HG03460 (cell line): ENCODE results near the gene MAP2K3.
A peak's percentile ranks its signal among the peaks of the same experiment; 100 is the strongest.
"Not testable (repeated sequence)": the region's sequence is repeated elsewhere in the genome, so short reads cannot be mapped to it uniquely, and the experiment has no call there.

Experiments
- ATAC-seq: cut with Tn5 transposase; IDR thresholded peaks from one replicate; pipeline ENCODE4 v1.9.1; 2021; ENCODE audit not compliant: unreplicated experiment

The MAP2K3 gene

DNA sequence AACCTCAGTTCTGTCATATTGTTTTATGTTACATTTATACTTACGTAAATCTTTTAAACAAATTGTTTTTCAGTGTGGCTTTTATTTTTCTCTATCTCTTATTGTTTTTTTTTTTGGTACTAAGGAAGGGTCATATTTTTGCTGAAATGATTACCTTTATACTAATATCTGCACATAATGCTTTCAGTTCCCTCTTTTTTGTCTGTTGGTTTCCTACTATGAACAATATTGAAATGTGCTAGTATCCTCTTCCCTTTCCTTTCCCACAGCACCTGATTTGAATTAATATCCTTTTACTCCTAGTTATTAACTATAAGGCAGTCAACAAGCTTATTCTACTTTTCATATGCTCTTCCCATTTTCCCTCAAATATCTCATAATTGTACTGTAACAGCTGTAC lies 43.4 kb downstream of the MAP2K3 start:
- ATAC-seq: not testable (repeated sequence)

DNA sequence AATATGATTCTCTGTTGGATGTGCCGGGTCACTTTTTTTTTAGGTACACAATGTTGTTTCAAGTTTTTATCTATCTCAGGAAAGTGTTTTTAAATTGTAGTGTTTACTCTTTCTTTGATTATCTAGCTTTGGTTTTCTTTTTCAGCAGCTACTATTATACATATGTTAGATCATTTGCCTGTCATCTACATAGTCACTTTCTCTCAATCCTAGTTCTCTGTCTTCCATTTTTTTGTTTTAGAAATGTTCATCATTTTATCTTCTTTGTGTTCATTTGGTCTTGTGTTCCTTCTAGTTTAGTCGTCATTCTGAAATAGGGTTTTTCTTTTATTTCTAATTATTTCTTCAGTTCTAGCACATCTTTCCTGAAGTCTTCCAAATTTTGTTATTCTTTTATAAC lies 44.3 kb downstream of the MAP2K3 start:
- ATAC-seq: not testable (repeated sequence)

DNA sequence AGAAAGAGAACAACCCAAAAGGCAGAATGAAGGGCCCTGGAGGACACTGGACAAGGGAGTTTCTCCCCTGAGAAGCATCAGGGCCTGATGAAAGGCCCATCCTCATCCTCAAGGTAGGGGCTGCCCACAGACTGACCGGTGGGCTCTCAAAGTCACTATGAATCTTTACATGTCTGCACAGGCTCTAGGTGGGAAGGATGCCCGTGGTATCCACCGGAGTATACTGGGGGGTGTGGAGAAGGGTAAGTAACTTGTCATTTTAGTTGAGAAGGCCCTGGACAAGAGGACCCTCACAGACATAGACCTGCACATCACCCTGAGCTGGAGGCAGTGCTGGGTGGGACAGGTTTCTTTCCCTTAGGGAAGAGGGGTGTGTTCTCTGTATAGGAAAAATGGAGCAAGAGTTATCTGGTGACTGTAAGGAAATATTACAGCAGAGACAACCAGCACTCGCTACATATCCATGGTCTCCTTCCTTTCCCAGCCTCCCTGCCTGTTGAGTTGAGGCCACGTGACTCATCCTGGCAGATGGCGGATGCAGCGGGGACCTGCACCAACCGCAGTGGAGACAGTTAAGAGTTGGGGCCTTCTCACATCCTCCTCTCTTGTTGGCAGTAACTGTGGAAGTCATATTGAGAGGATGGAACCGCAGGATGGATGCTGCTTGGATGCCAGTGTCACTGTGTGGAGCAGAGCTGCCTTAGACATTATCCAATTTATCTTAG lies 46.1 kb downstream of the MAP2K3 start:
- no peak for ATAC-seq

DNA sequence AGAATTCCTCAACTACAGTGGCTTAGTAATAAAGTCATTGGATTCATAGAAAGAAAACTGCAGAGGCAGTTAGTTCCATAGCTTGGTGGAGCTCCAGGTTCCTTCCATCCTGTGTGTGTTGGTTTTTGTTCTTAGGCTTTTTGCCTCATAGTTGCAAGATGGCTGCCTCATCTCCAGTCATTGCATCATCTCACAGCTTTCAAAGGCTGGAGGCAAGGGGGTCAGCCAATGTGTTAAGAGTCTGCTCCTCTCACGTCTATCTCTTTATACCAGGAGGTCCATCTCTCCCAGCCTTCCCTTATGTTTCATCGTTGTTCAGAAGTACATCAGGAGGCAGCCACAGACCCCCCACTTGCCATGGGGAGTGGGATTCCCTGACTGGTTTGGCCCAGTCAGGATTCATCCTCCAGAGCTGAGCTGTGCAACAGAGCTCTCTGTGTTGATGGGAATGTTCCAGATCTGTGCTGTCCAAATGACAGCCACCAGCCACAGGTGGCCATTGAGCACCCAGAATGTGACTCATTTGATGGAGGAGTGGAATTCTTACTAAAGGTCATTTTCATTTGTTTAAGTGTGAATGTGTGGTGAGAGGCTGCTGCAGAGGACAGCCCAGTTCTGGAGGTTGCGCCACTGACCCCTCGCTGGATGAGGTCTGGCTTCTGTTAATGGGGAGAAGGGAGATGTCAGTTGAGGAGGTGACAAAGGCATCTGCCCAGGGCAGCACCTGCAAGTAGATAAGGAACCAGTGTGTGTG lies 52.2 kb downstream of the MAP2K3 start:
- ATAC-seq: not testable (repeated sequence)

DNA sequence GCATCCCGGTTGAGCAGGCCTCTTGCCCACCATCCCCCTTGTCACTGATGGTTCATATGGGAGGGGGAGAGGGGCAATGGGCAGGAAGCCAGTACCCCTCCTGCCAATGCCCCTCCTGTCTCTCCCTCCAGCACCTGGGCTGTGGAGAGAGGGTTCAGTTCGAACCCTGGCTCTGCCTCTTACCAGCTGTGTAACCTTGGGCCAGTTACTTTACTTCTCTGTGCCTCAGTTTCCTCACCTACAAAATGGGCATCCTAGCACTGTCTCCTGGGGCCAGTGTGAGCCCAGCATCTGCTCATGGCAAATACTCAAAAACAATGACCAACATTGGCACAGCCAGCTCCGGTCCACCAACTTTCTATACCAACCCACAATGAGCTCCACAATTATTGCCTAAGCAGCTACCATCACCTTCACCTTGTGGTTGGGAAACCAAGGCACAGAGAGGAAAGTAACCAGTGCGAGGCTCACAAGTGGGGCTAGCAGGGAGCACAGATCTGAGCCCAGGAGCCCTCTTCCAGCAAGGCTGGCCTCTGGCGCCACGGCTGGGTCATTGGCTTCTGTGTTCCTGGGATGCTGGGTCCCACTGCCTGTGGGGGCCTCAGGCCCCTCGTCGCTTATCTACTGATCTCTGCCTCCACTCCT lies 53.6 kb downstream of the MAP2K3 start:
- ATAC-seq: not testable (repeated sequence)

DNA sequence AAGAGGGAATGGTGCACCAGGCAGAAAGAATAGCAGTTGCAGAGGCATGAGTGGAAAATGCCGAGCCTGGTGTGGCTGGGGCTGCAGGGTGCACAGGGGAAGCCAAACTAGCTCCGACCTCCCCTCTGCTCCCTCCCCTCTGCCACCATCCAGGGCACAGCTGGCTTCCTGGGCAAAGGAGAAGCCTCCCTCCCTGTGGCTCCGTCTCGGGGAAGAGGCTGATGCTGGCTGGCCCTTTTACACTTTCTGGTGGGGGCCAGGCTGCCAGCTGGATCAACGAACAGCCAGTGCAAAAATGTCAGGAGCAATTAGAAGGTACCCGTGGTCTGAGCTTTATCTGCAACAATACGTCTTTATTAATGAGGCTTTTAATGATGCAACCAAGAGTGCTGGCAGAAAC lies 54.5 kb downstream of the MAP2K3 start:
- ATAC-seq: no peak

DNA sequence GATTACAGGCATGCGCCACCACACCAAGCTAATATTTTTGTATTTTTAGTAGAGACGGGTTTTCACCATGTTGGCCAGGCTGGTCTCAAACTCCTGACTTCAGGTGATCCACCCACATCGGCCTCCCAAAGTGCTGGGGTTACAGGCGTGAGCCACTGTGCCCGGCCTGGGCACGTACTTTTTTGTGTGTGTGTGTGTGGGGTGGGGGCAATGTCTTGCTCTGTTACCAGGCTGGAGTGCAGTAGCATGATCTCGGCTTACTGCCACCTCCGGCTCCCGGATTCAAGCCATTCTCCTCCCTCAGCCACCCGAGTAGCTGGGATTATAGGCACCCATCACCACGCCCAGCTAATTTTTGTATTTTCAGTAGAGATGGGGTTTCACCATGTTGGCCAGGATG lies 55.1 kb downstream of the MAP2K3 start:
- not testable (repeated sequence) for ATAC-seq

DNA sequence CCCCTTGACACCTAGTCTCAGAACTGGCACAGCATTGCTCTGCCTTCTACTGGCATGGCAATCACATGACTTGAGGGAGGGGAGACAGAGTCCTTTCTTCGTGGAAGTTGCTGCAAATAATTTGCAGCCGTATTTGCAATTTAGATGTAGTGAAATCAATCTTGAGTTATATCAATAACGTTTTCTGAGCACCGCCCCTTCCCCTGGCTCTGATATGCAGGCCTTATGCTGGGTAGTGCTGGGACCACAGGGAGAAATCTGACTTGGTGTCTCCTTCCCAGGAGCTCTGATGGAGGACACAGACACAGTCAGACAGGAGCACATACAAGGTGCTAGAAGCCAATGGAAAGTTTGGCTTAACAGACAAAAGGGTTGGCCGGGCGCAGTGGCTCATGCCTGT lies 55.9 kb downstream of the MAP2K3 start:
- ATAC-seq: not testable (repeated sequence)

DNA sequence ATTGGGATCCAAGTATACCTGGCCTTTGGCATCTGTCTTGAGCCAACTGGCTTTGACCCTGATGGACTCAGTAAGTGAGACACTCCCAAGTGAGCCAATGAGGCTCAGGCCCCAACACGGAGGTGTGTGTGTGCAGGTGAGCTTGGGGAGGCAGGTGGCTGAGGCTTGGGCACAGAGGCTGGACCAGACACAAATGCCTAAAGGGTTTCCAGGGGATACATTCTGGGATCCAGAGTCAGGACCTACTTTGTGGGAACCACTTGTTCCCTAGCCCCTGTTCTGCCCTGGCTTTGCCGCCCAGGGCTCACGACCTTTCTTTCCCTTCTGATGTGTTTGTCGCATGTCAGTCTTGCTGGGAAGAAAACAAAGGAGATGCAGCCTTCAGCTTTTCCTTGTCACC lies 56.8 kb downstream of the MAP2K3 start:
- ATAC-seq: not testable (repeated sequence)

DNA sequence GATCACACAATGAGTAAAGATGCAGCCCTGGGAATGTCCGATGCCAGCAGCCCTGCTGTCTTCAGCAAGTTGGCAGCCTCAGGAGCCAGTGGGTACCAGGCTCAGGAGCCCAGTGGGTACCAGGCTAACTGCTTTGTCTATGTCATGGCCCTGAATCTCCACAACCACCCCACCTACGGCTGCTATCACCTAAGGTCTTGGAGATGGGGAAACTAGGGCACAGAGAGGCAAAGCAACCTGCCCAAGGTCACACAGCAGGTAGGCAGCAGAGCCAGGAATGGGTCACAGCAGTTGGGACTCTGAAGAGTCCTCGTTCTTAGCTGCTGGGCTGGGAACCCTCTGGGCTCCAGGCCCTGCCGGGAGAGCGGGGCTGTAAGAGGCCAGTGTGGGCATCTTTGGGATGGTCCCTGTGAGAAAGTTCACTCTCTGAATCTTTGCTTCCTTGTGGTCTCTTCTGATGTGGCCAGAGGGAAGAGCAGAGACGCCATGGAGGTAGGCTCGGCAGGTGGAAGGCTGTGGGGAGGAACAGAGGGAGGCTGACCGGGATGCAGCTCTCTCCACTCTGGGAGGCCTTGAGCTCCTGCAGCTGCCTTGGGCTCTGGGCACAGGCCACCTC lies 57.5 kb downstream of the MAP2K3 start:
- not testable (repeated sequence) for ATAC-seq

DNA sequence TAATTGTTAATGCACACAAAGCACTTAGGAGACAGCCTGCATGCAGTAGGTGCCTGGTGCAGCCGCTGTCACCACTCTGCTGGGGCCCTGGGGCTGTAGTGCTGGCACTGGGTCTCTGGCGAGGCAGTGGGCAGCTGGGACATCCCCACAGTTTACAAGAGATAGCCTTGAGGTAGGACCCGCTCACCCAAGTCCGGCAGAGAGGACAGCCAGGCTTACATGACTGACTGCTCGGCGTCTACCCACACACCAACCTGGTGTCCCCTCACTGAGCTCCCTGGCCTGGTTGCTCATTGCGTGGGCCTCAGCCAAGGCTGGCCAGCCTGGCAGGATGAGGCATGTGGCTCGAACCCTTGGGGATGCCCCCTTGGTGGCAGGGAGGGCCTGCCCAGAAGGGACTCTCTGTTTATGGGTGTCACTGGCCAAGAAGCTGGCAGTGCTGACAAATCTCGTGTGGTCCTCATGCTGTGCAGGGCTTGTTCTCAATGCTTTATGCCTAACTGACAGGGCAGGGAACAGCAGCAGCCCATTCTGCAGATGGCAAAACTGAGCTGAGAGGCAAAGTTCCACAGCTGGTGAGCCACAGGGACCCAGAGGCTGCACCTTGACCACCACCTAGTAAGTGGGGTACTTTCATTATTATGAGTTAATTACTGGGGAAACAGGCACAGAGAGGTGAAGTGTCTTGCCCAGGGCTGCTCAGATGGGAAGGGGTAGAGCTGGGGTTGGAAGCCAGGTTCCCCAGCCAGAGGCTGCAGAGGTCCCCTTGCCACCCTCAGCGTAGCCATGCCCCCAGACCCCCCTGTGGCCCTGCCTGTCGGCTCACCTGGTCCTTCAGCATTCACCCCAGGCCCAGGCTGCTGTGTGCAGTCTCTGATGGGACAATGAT lies 58.8 kb downstream of the MAP2K3 start:
- ATAC-seq: not testable (repeated sequence)

DNA sequence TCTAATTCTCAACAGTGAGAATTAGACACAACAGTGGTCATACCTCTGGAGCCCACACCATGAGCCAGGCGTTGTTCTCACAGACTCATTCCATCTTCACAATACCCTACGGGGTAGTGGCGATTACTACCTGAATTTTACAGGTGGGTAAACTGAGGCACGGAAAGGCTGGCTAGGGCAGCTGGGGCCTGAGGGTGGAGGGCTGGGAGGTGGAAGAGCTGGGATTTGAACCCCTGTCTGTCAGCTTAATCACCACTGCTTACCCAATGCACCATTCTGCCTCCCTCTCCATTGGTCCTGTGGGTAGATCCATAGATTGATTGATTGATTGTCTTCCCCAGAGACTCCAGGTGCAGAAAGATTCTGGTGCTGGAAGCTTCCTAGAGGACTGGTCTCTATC lies 60.3 kb downstream of the MAP2K3 start:
- ATAC-seq: not testable (repeated sequence)

DNA sequence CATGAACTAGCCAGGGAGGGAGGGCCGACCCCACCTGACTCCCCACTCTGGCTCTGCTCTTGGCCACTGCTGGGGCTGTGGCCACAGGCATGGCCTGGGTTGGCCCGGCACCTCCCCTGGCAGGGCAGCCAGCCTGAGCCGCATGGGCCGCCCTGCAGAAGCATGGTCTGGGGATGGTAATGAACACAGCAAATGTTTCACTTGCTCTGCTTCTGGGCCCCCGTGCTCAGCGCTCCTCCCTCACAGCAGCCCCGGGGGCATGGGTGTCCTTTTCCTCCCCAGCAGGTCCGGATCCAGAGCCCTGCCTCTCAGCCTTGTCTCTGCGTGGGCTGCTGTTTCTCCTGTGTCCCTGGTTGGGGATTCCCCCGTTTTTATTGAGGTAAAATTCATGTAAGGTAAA lies 60.7 kb downstream of the MAP2K3 start:
- ATAC-seq: no peak

DNA sequence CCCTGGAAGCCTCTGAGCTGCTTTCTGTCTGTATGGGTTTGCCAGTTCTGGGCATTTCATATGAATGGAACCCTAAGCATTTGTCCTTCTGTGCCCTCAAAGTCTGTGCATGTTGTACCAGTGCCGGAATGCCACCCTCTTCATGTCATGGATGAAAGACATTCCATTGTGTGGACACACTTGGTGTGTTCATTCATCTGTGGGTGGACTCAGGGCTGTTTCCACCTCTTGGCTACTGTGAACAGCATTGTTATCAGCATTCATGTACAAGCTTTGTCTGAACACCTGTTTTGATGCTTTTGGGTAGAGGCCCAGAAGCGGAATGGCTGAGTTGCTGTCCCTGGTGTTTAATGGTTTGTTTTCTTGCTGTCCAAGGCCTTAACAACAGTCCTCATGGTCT lies 61.6 kb downstream of the MAP2K3 start:
- not testable (repeated sequence) for ATAC-seq

DNA sequence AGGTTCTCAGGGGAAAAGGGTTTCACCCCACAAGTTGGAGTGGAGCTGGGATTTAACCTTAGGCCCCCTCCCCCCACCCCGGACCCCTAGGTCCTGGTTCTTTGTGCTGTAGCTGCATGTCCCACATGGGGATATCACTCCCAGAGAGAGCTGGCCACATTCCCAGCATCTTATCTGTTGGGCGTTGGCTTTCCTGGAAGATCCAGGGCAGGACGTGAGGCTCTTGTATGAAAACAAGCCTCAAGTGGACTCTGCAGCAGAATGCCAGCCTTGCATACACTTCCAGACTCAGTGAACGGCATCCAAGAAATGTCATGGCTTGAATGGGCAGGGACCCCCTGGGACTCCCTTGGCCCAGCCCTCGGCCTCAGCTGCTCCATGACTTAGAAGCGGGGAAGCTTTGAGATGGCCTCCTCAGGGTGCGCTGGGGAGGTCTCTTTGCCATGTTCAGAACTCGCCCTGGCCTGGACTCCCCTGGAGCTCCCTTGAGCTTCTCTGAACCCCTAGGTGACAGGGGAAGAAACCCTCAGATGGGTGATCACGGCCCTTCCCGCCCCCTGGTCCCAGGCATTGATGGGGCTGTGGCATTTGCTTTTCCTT lies 62.2 kb downstream of the MAP2K3 start:
- ATAC-seq: not testable (repeated sequence)

DNA sequence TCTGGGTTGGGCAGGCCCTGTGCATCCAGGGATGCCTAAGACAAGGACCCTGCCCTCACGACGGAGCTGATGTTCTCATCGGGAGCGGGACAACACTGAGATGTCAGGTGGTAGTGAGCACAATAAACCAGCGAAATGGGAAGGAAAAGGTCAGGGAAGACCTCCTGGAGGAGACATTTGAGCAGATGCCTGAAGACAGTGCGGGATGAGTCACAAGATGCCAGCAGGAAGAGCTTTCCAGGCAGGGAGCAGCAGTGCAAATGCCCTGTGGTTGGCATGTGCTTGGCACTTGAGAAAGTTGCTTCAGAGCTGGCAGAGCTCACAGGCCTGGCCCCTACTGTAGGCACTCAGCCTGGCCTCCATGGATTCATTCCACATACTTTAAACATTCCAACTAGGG lies 63.1 kb downstream of the MAP2K3 start:
- not testable (repeated sequence) for ATAC-seq

DNA sequence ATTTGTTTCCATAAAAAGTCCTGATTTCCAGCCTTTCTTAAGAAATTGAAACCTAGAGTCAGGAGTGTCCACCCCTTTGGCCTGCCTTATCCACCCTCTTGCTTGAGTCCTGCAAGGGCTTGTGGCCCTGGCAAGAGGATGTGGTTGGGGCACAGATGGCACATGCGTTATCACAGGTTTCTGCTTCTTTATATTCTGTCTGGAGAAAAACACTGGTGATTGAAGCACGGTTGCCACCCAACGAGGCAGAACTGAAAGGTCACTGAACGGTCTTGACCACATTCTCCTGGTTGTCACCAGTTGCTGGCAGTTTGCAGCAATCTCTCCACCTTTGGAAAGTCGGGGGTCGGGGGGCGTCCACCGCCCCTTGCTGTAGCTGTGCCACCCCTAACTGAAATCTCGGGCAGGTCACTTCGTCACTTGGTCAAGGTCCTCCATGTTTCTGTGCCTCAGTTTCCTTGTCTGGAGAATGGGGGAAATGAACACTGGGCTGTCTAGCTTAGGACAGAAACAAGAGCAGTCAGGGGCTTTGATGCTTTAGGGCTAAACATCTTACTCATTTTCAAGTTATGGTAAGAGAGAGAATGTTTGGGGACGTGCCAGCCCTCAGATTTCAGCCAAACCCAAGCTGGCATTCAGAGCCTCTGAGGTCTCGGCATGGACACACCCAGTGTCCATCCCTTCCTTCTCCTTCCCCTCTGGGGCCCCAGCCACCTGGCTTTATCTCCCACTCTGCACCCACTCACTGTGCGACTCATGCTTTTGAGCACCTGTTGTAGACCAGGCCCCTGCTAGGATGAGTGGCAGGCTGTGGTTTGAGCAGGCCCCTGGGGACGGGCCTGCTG lies 63.8 kb downstream of the MAP2K3 start:
- ATAC-seq: peak; percentile 61

DNA sequence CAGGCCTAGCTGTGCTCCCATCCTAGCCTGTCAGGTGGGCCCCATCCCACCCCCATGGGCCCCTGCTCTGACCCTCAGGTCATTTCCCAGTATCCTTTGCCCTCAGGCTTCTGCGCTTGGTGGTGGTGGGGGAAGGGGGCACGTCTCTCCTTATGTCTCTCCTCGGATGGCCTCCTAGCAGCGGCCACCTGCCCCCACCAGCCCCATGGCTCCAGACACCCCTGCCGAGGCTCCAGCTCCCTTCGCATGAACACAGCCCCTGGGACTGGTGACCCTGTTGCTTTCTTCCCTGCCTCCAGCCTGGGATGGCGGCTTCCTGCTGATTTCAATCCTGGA lies 64.4 kb downstream of the MAP2K3 start:
- ATAC-seq: not testable (repeated sequence)

DNA sequence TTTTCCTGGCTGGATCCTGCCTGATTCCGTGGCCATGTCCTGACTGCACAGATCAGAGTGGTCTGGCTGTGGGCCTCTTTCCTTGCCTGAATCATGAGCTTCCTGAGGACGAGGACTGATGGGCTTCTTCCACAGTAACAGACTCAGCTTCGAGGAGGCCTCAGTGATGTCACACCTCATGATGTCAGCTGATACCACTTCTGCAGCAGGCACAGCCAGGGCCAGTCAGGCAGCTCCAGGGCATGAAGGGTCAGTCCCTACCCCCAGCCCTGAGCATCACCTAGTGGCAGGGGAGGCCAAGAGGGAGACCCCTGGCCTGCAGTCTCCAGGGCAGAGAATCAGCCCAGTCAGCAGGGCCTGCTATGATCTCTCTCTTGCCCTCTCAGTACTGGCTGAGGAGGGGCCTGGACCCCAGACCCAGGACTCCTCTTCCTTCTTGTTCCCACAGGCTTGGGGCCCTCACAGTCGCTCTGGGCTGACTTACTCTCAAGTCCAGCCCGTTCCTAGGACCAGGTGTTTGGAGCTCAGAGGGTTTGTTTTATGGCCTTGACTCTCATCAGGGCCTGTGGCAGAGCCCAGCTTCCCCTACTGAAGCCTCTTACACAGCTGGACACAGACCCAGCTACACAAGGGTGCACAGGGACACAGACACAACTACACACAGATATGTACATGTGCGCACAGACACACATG lies 65.0 kb downstream of the MAP2K3 start:
- not testable (repeated sequence) for ATAC-seq
